Endothelial cell (in vitro differentiated cells): ENCODE results near the gene CCDC102A. TPM values are rescaled to one million over a fixed set of nuclear protein-coding genes. Genes with fewer than 3 reads are reported as not detected.

Source experiments
- DNase-seq: peaks from one replicate; pipeline ENCODE4 v3.0.0; 2021; ENCODE audit warnings: low spot score
- H3K27ac Mint-ChIP-seq: one replicate; pipeline ENCODE4 v1.8.0; 2021; ENCODE audit warnings: mixed read lengths, inconsistent platforms; ENCODE audit not compliant: unreplicated experiment
- H3K27me3 Mint-ChIP-seq: one replicate; pipeline ENCODE4 v1.8.0; 2021; ENCODE audit warnings: mild to moderate bottlenecking, moderate library complexity, mixed read lengths, inconsistent platforms; ENCODE audit not compliant: unreplicated experiment
- H3K36me3 Mint-ChIP-seq: one replicate; pipeline ENCODE4 v1.8.0; 2021; ENCODE audit warnings: mild to moderate bottlenecking, low read depth, mixed read lengths, inconsistent platforms; ENCODE audit not compliant: unreplicated experiment
- H3K4me1 Mint-ChIP-seq: one replicate; pipeline ENCODE4 v1.8.0; 2021; ENCODE audit warnings: mild to moderate bottlenecking, mixed read lengths, inconsistent platforms; ENCODE audit not compliant: unreplicated experiment
- H3K4me3 Mint-ChIP-seq: one replicate; pipeline ENCODE4 v1.8.0; 2021; ENCODE audit warnings: mild to moderate bottlenecking, mixed read lengths, inconsistent platforms; ENCODE audit not compliant: unreplicated experiment
- H3K9me3 Mint-ChIP-seq: one replicate; pipeline ENCODE4 v1.8.0; 2021; ENCODE audit warnings: mixed read lengths, inconsistent platforms; ENCODE audit not compliant: unreplicated experiment
- CTCF ChIP-seq: fragments of 200-600 bp; sonication (generic); IDR thresholded peaks from one replicate; pipeline ENCODE4 v1.5.0; 2021; ENCODE audit warnings: antibody characterized with exemption; ENCODE audit not compliant: unreplicated experiment
- total RNA-seq: library from RNA; stranded (reverse); fragmentation: NEBNext Ultra II Directional; extraction: Animal tissue kit (Norgen Biotek cat#: 25700); gene quantifications from one replicate; pipeline ENCODE4 v1.2.1, GENCODE V29; 2021; ENCODE audit not compliant: unreplicated experiment

Gene CCDC102A
- total RNA-seq, 1 donor from 2014 or later, result 14.6 TPM

- H3K4me3 Mint-ChIP-seq, result peak overlapping the region; percentile 82
- H3K27ac Mint-ChIP-seq, result peak overlapping the region; percentile 91
- no peak for TF ChIP-seq CTCF
- H3K36me3 Mint-ChIP-seq, result peaks cover 13% of the 10 kb centered on the region
- no peak for DNase-seq
- no peaks in the 10 kb centered on the region for H3K9me3 Mint-ChIP-seq
- peaks cover 29% of the 10 kb centered on the region for H3K27me3 Mint-ChIP-seq
- H3K4me1 Mint-ChIP-seq, result peaks cover 52% of the 10 kb centered on the region
Observed at GRCh38 chr16:57532266-57532625, 4.1 kb downstream of the CCDC102A start.

GRCh38 chr16:57531635-57532265 lies 4.6 kb downstream of the CCDC102A start:
- H3K36me3 Mint-ChIP-seq, result peaks cover 13% of the 10 kb centered on the region
- H3K27me3 Mint-ChIP-seq, result peaks cover 29% of the 10 kb centered on the region
- peaks cover 51% of the 10 kb centered on the region for H3K4me1 Mint-ChIP-seq
- peak overlapping the region; percentile 91 for H3K27ac Mint-ChIP-seq
- H3K4me3 Mint-ChIP-seq, result peak overlapping the region; percentile 82
- H3K9me3 Mint-ChIP-seq, result no peaks in the 10 kb centered on the region
- TF ChIP-seq CTCF, result no peak
- DNase-seq, result no peak

- no peak for TF ChIP-seq CTCF
- Mint-ChIP-seq H3K27ac (peak overlapping the region; percentile 49), H3K27me3 (peaks cover 30% of the 10 kb centered on the region), H3K9me3 (no peaks in the 10 kb centered on the region), H3K36me3 (peaks cover 13% of the 10 kb centered on the region), H3K4me3 (peak overlapping the region; percentile 68), H3K4me1 (peaks cover 51% of the 10 kb centered on the region)
- DNase-seq, result no peak
Observed at GRCh38 chr16:57531253-57531575, 5.2 kb downstream of the CCDC102A start.

GRCh38 chr16:57530522-57531252 lies 5.7 kb downstream of the CCDC102A start:
- H3K36me3 Mint-ChIP-seq, result peaks cover 13% of the 10 kb centered on the region
- DNase-seq, result no peak
- TF ChIP-seq CTCF, result no peak
- peaks cover 51% of the 10 kb centered on the region for H3K4me1 Mint-ChIP-seq
- H3K9me3 Mint-ChIP-seq, result no peaks in the 10 kb centered on the region
- peaks cover 31% of the 10 kb centered on the region for H3K27me3 Mint-ChIP-seq
- peak overlapping the region; percentile 54 for H3K27ac Mint-ChIP-seq
- H3K4me3 Mint-ChIP-seq, result peak overlapping the region; percentile 68

GRCh38 chr16:57530104-57530521 lies 6.3 kb downstream of the CCDC102A start:
- H3K9me3 Mint-ChIP-seq, result no peaks in the 10 kb centered on the region
- H3K27ac Mint-ChIP-seq, result peak overlapping the region; percentile 54
- peaks cover 17% of the 10 kb centered on the region for H3K36me3 Mint-ChIP-seq
- H3K4me3 Mint-ChIP-seq, result peak overlapping the region; percentile 61
- peaks cover 36% of the 10 kb centered on the region for H3K27me3 Mint-ChIP-seq
- peaks cover 54% of the 10 kb centered on the region for H3K4me1 Mint-ChIP-seq
- DNase-seq, result no peak
- TF ChIP-seq CTCF, result no peak
